Upper lobe of right lung (tissue), 1 donor: ENCODE data around the gene CD276. TPM values are rescaled to one million over a fixed set of nuclear protein-coding genes. Genes with fewer than 3 reads are reported as not detected.
A peak's percentile ranks its signal among the peaks of the same experiment; 100 is the strongest.

Experiments
- ATAC-seq: fragments of 200-7000 bp; cut with Tn5 transposase; one replicate; pipeline ENCODE4 v1.9.1; 2020; ENCODE audit warnings: mild to moderate bottlenecking, moderate library complexity
- DNase-seq: peaks from one replicate; pipeline ENCODE4 v3.0.0-alpha.2; 2020
- H3K27ac ChIP-seq: fragments of 200-600 bp; one replicate; pipeline ENCODE4 v1.8.0; 2022
- H3K27me3 ChIP-seq: fragments of 200-600 bp; one replicate; pipeline ENCODE4 v1.8.0; 2022; ENCODE audit warnings: mild to moderate bottlenecking
- H3K36me3 ChIP-seq: fragments of 200-600 bp; one replicate; pipeline ENCODE4 v1.8.0; 2022
- H3K4me1 ChIP-seq: fragments of 200-600 bp; one replicate; pipeline ENCODE4 v1.8.0; 2022
- H3K4me3 ChIP-seq: fragments of 200-600 bp; one replicate; pipeline ENCODE4 v1.8.0; 2022; ENCODE audit warnings: mild to moderate bottlenecking
- H3K9me3 ChIP-seq: fragments of 200-600 bp; one replicate; pipeline ENCODE4 v1.8.0; 2022
- CTCF ChIP-seq: fragments of 200-600 bp; IDR thresholded peaks from one replicate; pipeline ENCODE4 v1.8.0; 2022; ENCODE audit warnings: antibody characterized with exemption
- intact Hi-C: fragments of 100-400 bp; cut with DNase I; formaldehyde crosslinking; loops from one replicate; pipeline ENCODE4 v1.11.0; 2022
- total RNA-seq: library from RNA; stranded (reverse); fragmentation: NEBNext Ultra II Directional; extraction: Animal tissue kit (Norgen Biotek cat#: 25700); gene quantifications from one replicate; pipeline ENCODE4 v1.2.1, GENCODE V29; 2021
- donor health status: DM: no; HTN: yes; CAD: no; lungs with severe emphysema.

The CD276 gene
- total RNA-seq, 1 donor from 2014 or later = 60.8 TPM

- no peak for ATAC-seq
Observed at GRCh38 chr15:73685981-73686380, 1.8 kb downstream of the CD276 start.

GRCh38 chr15:73686781-73687256 lies 2.6 kb downstream of the CD276 start:
- no peak overlapping the region for H3K4me3 ChIP-seq
- H3K9me3 ChIP-seq = no peaks in the 10 kb centered on the region
- peaks cover 47% of the 10 kb centered on the region for H3K4me1 ChIP-seq
- intact Hi-C loops = no loop called here
- H3K36me3 ChIP-seq = no peaks in the 10 kb centered on the region
- H3K27me3 ChIP-seq = no peaks in the 10 kb centered on the region
- no peak for DNase-seq
- ATAC-seq = peak; percentile 18
- H3K27ac ChIP-seq = no peak overlapping the region
- TF ChIP-seq CTCF = no peak

More at GRCh38 chr15:73685981-73686380, 1.8 kb downstream of the CD276 start:
- Histone ChIP-seq H3K27ac (peak overlapping the region; percentile 3), H3K27me3 (no peaks in the 10 kb centered on the region), H3K4me3 (peak overlapping the region; percentile 87), H3K36me3 (no peaks in the 10 kb centered on the region), H3K4me1 (peaks cover 45% of the 10 kb centered on the region), H3K9me3 (no peaks in the 10 kb centered on the region)
- intact Hi-C loops = no loop called here
- no peak for DNase-seq
- no peak for TF ChIP-seq CTCF

- no peak for DNase-seq
- H3K27ac ChIP-seq = no peak overlapping the region
- ATAC-seq = no peak
- intact Hi-C loops = no loop called here
- no peaks in the 10 kb centered on the region for H3K36me3 ChIP-seq
- TF ChIP-seq CTCF = no peak
- no peaks in the 10 kb centered on the region for H3K9me3 ChIP-seq
- no peak overlapping the region for H3K4me3 ChIP-seq
- H3K27me3 ChIP-seq = no peaks in the 10 kb centered on the region
- H3K4me1 ChIP-seq = peaks cover 47% of the 10 kb centered on the region
Observed at GRCh38 chr15:73687351-73687750, 3.2 kb downstream of the CD276 start.

- Histone ChIP-seq H3K36me3 (no peaks in the 10 kb centered on the region), H3K27me3 (no peaks in the 10 kb centered on the region), H3K4me1 (peaks cover 47% of the 10 kb centered on the region), H3K9me3 (no peaks in the 10 kb centered on the region), H3K27ac (no peak overlapping the region), H3K4me3 (no peak overlapping the region)
- TF ChIP-seq CTCF = no peak
- intact Hi-C loops = no loop called here
- no peak for ATAC-seq
- DNase-seq = no peak
Observed at GRCh38 chr15:73688455-73688854, 4.3 kb downstream of the CD276 start.

GRCh38 chr15:73691396-73691795 lies 7.2 kb downstream of the CD276 start:
- Histone ChIP-seq H3K27ac (no peak overlapping the region), H3K36me3 (no peaks in the 10 kb centered on the region), H3K27me3 (no peaks in the 10 kb centered on the region), H3K4me3 (no peak overlapping the region), H3K4me1 (peaks cover 49% of the 10 kb centered on the region), H3K9me3 (no peaks in the 10 kb centered on the region)
- ATAC-seq = peak; percentile 51
- intact Hi-C loops = loop anchor here (10.0 kb wide), 1 partner anchor 57 kb away; the partner anchor contains the start of gene NPTN
- peak; percentile 53 for DNase-seq
- TF ChIP-seq CTCF = no peak

- TF ChIP-seq CTCF = no peak
- Histone ChIP-seq H3K36me3 (no peaks in the 10 kb centered on the region), H3K27me3 (no peaks in the 10 kb centered on the region), H3K4me1 (peaks cover 41% of the 10 kb centered on the region), H3K9me3 (no peaks in the 10 kb centered on the region), H3K27ac (no peak overlapping the region), H3K4me3 (no peak overlapping the region)
- no peak for DNase-seq
- intact Hi-C loops = loop anchor here (10.0 kb wide), 1 partner anchor 60 kb away; the partner anchor contains the start of gene NPTN
- no peak for ATAC-seq
Observed at GRCh38 chr15:73694419-73694818, 10.2 kb downstream of the CD276 start.
